Activated CD4-positive, alpha-beta T cell treated with anti-CD3 and anti-CD28 coated beads, Interleukin-2, Interleukin-6, amounts not matched to agents 100 ng/mL and 50 ng/mL, durations not matched to agents 16 hours and 8 hours (primary cell): ENCODE measurements around the gene ZBTB47.

Source experiments
- DNase-seq: peaks from one replicate; pipeline ENCODE4 v3.0.0-alpha.2; 2020

The ZBTB47 gene

GRCh38 chr3:42653560-42654330 is at the start of gene ZBTB47:
Gene ZBTB47, plus strand, starts transcription at chr3:42653697. Its CDS starts 4,659 bp downstream, at chr3:42658356.
- no peak for DNase-seq

- no peak for DNase-seq
Measured at GRCh38 chr3:42605546-42606173, 47.8 kb upstream of the ZBTB47 start.

- no peak for DNase-seq
Measured at GRCh38 chr3:42608581-42608980, 44.9 kb upstream of the ZBTB47 start.

GRCh38 chr3:42610976-42611375 is 42.5 kb upstream of the ZBTB47 start:
- no peak for DNase-seq

GRCh38 chr3:42612217-42612616 is 41.3 kb upstream of the ZBTB47 start:
- no peak for DNase-seq

GRCh38 chr3:42612928-42613327 is 40.6 kb upstream of the ZBTB47 start:
- DNase-seq, result no peak

- no peak for DNase-seq
Measured at GRCh38 chr3:42613462-42613861, 40.0 kb upstream of the ZBTB47 start.

- no peak for DNase-seq
Measured at GRCh38 chr3:42631620-42632019, 21.9 kb upstream of the ZBTB47 start.

GRCh38 chr3:42632146-42632545 is 21.4 kb upstream of the ZBTB47 start:
- no peak for DNase-seq

GRCh38 chr3:42633544-42633943 is 20.0 kb upstream of the ZBTB47 start:
- DNase-seq, result no peak

- DNase-seq, result peak; percentile 68
Measured at GRCh38 chr3:42635111-42635510, 18.4 kb upstream of the ZBTB47 start.

- no peak for DNase-seq
Measured at GRCh38 chr3:42637001-42637400, 16.5 kb upstream of the ZBTB47 start.

- DNase-seq, result peak; percentile 89
Measured at GRCh38 chr3:42638339-42638842, 15.1 kb upstream of the ZBTB47 start.

GRCh38 chr3:42639192-42639591 is 14.3 kb upstream of the ZBTB47 start:
- no peak for DNase-seq

GRCh38 chr3:42640129-42640528 is 13.4 kb upstream of the ZBTB47 start:
- no peak for DNase-seq

GRCh38 chr3:42640771-42641370 is 12.6 kb upstream of the ZBTB47 start:
- DNase-seq, result no peak

- no peak for DNase-seq
Measured at GRCh38 chr3:42647821-42648459, 5.6 kb upstream of the ZBTB47 start.

- DNase-seq, result no peak
Measured at GRCh38 chr3:42649006-42649405, 4.5 kb upstream of the ZBTB47 start.

GRCh38 chr3:42649783-42650182 is 3.7 kb upstream of the ZBTB47 start:
- no peak for DNase-seq

GRCh38 chr3:42651248-42652091 is 2.0 kb upstream of the ZBTB47 start:
- DNase-seq, result no peak

- no peak for DNase-seq
Measured at GRCh38 chr3:42652251-42652610, 1.3 kb upstream of the ZBTB47 start.

- DNase-seq, result peak; percentile 20
Measured at GRCh38 chr3:42652611-42653302, 740 bp upstream of the ZBTB47 start.
